GM19193 (cell line): ENCODE measurements around the gene CASQ2.

ENCODE experiments used
- POLR2A ChIP-seq: IDR thresholded peaks from 4 replicates; pipeline ENCODE4 v1.6.1; 2011; ENCODE audit not compliant: insufficient read depth, insufficient read length; ENCODE audit errors: extremely low read depth

The CASQ2 gene

DNA sequence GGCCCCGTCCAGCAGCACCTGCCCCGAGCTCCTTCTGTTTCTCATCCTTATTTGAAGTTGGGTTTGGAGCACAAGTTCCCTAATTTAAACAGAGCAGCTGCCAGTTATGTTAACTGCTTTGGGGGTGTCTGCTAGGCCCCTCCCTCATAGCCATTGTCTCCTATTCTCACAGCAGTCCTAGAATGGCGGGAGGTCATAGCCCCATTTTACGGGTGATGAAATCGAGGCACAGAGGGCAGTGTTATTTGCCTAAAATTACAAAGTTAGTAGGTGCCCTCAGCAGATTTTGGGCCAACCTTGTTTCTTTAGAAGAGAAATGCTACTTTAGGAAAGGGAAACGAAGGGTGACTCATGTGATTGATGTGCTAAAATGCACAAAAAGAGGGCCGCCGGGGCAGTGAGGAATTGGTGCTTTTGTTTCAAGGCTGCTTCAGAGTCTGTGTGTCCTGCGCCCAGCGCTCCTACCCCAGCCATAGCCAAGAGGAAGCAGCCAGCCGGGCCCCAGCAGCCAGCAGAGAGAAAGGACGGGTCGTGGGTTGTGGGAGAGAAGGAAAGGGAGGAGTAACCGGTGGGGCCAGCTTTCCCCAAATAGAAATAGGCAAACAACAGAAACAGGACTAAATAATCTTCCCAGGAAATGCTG, 113.7 kb downstream of the CASQ2 start:
- no peak for TF ChIP-seq POLR2A

DNA sequence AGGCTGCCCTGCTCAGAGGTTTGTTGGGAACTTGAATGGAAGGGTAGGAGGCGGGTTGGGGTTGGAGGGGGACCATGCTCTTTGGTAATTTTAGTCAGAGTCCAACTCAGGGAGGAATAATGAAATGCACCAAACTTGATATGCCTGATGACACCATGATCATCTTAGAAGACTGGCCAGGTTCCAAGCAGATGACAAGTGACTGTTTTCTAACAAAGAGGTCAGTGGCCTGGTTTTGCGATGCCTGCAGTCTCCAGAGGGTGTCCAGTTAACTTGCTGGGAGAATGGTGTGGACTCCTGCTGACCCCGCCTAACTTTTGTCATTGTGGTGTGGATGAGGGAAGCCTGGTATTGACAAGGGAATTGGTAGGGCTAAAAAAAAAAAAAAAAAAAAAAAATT, 114.4 kb downstream of the CASQ2 start:
- TF ChIP-seq POLR2A = no peak

DNA sequence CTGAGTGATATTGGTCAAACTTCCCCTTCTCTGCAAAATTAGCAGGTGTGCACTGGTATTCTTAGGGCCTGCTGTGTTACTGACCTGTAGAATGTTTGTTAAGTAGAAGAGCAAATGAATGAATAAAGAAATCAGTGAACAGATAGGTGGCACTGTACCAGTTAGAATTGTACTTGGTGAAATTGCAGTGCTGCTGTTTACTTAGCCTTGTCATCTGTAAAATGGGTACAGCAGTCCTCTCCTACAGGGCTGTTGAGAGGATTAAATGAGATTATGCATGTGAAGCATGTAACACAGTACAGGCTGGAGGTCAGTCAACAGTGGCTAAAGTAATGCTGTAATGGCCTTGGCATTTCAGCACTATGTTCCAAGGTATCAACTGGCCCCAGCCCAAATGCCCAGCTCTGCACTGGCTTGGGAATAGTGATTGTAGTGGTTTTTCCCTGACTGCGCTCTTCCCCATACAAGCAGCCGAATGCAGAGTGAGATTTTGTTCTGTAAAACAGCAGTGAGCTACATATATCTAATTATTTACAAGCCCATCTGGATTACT, 116.2 kb downstream of the CASQ2 start:
- TF ChIP-seq POLR2A = no peak

DNA sequence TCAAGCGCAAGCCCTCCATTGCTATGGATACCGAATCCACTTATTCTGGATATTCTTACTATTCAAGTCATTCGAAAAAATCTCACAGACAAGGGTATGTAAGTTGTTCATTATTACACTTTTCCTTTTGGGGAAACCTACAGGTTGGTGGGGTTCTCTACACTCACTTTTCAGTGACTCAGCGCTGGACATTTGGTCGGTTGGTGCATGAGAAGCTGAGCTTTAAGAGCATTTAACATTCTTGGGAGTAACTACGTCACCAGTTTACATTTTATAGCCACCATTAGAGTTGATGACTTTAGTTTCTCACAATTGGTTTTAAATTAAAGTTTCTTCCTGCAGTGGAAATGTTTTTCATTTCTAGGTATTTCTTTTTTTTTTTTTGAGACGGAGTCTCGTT, 117.1 kb downstream of the CASQ2 start:
- TF ChIP-seq POLR2A = no peak

DNA sequence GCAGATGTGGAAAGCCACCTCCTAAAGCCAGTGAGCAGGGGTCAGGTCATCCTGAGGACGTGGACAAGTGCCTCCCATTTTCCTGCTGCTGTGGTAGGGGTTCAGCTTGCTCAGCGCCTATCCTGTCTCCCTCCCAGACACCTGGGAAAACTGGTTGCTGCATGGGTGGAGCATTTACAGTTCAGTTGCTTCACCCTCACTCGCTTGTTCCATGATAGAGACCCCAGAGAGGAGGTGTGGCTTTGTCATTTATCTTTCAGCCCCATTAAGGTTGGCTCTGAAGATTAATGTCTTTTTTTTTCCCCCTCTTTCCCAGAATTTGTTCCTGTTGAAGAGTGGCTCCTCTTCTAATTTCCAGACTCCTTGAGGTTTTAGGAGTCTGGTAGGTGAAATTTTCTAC, 117.6 kb downstream of the CASQ2 start:
- TF ChIP-seq POLR2A = no peak
